ENCODE data around the gene GXYLT2.

GXYLT2 gene

DNA sequence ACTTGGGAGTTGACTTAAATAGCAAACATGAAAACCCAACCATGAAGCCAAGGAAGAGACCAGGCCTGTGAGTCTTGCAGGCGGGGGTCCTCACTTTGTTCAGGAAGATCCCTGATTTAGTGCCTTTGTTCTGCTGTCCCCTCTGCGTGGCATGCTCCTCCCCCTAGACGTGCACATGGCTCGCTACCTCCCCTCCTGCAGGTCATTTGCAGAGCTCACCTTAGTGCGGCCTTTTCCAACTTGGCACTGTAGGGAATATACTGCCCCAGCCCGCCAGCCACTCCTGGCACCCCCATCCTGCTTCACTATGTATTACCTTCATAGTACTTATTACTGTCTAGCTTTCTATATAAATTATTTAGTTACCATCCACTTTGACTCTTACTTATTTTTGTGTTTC, 18.3 kb downstream of the GXYLT2 start:
- Histone ChIP-seq H3K4me2 (ENCODE audit: low read length) (no peak overlapping the region), H3K9ac (ENCODE audit: low read length) (no peak overlapping the region), H3K27ac (ENCODE audit: low read length) (no peak overlapping the region), H2AFZ (ENCODE audit: low read depth, low read length) (no peak overlapping the region), H3K4me3 (ENCODE audit: low read length) (no peak overlapping the region), H3K9me3 (ENCODE audit: insufficient read depth, low read length) (no peaks in the 10 kb centered on the region), H3K4me1 (ENCODE audit: low read length) (no peaks in the 10 kb centered on the region), H3K36me3 (replicated peaks; ENCODE audit: low read depth, low read length) (no peaks in the 10 kb centered on the region), H3K27me3 (ENCODE audit: low read depth, low read length) (peaks cover 32% of the 10 kb centered on the region), H4K20me1 (ENCODE audit: insufficient read depth, low read length) (no peaks in the 10 kb centered on the region), H3K79me2 (ENCODE audit: low read length) (no peaks in the 10 kb centered on the region)
- TF ChIP-seq, protein P1, sequence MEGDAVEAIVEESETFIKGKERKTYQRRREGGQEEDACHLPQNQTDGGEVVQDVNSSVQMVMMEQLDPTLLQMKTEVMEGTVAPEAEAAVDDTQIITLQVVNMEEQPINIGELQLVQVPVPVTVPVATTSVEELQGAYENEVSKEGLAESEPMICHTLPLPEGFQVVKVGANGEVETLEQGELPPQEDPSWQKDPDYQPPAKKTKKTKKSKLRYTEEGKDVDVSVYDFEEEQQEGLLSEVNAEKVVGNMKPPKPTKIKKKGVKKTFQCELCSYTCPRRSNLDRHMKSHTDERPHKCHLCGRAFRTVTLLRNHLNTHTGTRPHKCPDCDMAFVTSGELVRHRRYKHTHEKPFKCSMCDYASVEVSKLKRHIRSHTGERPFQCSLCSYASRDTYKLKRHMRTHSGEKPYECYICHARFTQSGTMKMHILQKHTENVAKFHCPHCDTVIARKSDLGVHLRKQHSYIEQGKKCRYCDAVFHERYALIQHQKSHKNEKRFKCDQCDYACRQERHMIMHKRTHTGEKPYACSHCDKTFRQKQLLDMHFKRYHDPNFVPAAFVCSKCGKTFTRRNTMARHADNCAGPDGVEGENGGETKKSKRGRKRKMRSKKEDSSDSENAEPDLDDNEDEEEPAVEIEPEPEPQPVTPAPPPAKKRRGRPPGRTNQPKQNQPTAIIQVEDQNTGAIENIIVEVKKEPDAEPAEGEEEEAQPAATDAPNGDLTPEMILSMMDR (IDR thresholded peaks at IDR 0.05; ENCODE audit: low read depth, low read length) = no peak
- no peak for TF ChIP-seq EZH2phosphoT487 (IDR thresholded peaks at IDR 0.05; ENCODE audit: low read depth)

DNA sequence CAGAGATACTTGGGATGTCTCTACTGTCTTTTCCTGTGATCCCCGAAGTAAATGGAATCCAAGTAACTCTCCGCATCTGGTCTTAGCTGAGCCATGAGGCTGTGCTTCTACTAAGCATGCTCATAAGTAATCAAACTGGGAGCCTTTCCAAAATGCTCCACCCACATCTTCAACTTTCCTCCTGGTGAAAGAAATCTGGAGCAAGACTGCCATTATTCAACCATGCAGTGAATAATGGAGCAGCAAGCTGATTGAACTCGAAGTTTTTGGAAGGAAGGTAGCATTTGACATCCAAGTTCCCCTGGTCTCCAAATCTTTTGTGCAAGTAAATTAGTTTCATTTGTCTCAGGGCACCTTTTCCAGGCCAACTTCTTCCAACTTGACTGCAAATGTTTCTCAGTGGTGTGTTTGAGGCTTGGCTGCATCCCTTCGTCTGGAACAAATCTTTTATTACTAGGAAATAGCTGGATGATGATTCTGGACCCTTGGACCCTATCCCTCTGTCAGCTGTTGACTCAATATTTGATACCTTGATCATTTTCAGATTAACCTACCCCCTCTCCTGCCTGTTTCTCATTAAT, 19.4 kb downstream of the GXYLT2 start:
- H3K4me1 ChIP-seq (ENCODE audit: low read length) = no peaks in the 10 kb centered on the region
- H3K4me2 ChIP-seq (ENCODE audit: low read length) = no peak overlapping the region
- no peaks in the 10 kb centered on the region for H3K79me2 ChIP-seq (ENCODE audit: low read length)
- peaks cover 32% of the 10 kb centered on the region for H3K27me3 ChIP-seq (ENCODE audit: low read depth, low read length)
- H3K4me3 ChIP-seq (ENCODE audit: low read length) = no peak overlapping the region
- TF ChIP-seq, protein P1 (IDR thresholded peaks at IDR 0.05; ENCODE audit: low read depth, low read length) = no peak
- no peak overlapping the region for H3K27ac ChIP-seq (ENCODE audit: low read length)
- no peak overlapping the region for H2AFZ ChIP-seq (ENCODE audit: low read depth, low read length)
- H3K9me3 ChIP-seq (ENCODE audit: insufficient read depth, low read length) = no peaks in the 10 kb centered on the region
- H3K36me3 ChIP-seq (replicated peaks; ENCODE audit: low read depth, low read length) = no peaks in the 10 kb centered on the region
- H3K9ac ChIP-seq (ENCODE audit: low read length) = no peak overlapping the region
- H4K20me1 ChIP-seq (ENCODE audit: insufficient read depth, low read length) = no peaks in the 10 kb centered on the region

DNA sequence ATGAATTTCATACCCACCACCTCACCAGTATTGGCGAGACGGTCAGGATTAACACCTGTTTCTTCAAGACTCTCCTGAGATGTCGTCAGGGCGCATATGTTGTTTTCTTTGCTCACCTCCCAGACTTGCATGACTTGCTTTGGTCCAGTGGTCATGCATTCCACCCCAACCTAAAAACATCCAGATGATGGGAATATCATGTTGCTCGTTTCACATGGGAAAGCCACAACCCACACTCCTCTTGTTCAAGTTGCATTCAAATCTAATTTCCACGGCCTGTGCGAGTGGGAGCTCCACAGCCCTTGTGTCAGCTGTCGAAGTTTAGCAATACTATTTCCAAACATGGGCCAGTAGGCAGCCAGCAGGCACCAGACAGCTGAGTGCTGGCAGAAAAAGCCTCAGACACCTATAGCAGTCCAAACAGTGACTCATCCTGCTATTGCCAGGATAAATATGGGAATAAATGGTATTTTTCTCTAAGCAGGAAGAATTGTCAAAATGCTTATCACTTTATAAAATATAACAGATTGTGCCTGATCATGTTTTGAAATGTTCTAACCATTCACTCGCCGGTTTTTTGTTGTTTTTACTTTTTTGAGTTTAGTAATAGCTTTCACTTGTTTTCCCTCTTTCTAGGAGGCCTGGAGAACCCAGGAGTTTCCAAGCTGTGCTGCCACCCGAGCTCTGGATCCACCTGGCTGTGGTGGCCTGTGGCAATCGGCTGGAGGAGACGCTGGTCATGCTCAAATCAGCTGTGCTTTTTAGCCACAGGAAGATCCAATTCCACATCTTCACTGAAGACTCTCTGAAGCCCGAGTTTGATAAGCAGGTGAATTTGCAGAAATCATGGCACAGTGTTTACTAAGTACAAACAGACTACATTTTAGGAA, 20.1 kb downstream of the GXYLT2 start:
- H3K4me3 ChIP-seq (ENCODE audit: low read length) = no peak overlapping the region
- H3K4me1 ChIP-seq (ENCODE audit: low read length) = no peaks in the 10 kb centered on the region
- TF ChIP-seq, protein P1 (IDR thresholded peaks at IDR 0.05; ENCODE audit: low read depth, low read length) = no peak
- no peak for TF ChIP-seq EZH2phosphoT487 (IDR thresholded peaks at IDR 0.05; ENCODE audit: low read depth)
- H3K27ac ChIP-seq (ENCODE audit: low read length) = no peak overlapping the region
- no peak overlapping the region for H2AFZ ChIP-seq (ENCODE audit: low read depth, low read length)
- no peak overlapping the region for H3K4me2 ChIP-seq (ENCODE audit: low read length)
- no peaks in the 10 kb centered on the region for H4K20me1 ChIP-seq (ENCODE audit: insufficient read depth, low read length)
- H3K27me3 ChIP-seq (ENCODE audit: low read depth, low read length) = peaks cover 32% of the 10 kb centered on the region
- H3K79me2 ChIP-seq (ENCODE audit: low read length) = no peaks in the 10 kb centered on the region
- no peaks in the 10 kb centered on the region for H3K36me3 ChIP-seq (replicated peaks; ENCODE audit: low read depth, low read length)
- H3K9ac ChIP-seq (ENCODE audit: low read length) = no peak overlapping the region
- no peaks in the 10 kb centered on the region for H3K9me3 ChIP-seq (ENCODE audit: insufficient read depth, low read length)

DNA sequence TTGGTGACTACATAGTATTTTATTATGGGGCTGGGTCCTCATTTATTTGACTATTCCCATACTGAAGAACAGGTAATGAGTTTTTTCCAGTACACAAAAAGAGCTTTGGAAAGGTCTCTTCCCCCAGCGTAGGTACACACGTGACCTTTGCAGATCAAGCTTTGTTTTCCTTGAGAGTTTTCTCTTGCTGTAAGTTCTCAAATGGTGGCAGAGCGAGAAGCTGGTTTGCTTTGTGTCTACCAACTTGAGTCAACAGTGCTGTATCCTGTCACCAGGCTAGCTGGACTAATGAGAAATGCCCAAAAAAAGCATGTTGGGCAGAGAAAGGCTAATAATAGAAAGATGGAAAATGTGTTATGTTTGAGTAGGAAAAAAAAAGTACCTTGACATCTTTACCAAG, 21.7 kb downstream of the GXYLT2 start:
- Histone ChIP-seq H3K9ac (ENCODE audit: low read length) (no peak overlapping the region), H3K4me1 (ENCODE audit: low read length) (no peaks in the 10 kb centered on the region), H4K20me1 (ENCODE audit: insufficient read depth, low read length) (no peaks in the 10 kb centered on the region), H3K79me2 (ENCODE audit: low read length) (no peaks in the 10 kb centered on the region), H3K36me3 (replicated peaks; ENCODE audit: low read depth, low read length) (no peaks in the 10 kb centered on the region), H2AFZ (ENCODE audit: low read depth, low read length) (no peak overlapping the region), H3K27me3 (ENCODE audit: low read depth, low read length) (peaks cover 26% of the 10 kb centered on the region), H3K4me2 (ENCODE audit: low read length) (no peak overlapping the region), H3K4me3 (ENCODE audit: low read length) (no peak overlapping the region), H3K9me3 (ENCODE audit: insufficient read depth, low read length) (no peaks in the 10 kb centered on the region), H3K27ac (ENCODE audit: low read length) (no peak overlapping the region)
- no peak for TF ChIP-seq EZH2phosphoT487 (IDR thresholded peaks at IDR 0.05; ENCODE audit: low read depth)
- TF ChIP-seq, protein P1 (IDR thresholded peaks at IDR 0.05; ENCODE audit: low read depth, low read length) = no peak

All from OCI-LY3 (cell line).